HEK293 (cell line): ENCODE data around the gene HES1.

Experiments
- CTCF ChIA-PET: fragments of 350-600 bp; formaldehyde crosslinking; extraction: SDS; loops from one replicate; lab custom pipeline; 2021; ENCODE audit warnings: antibody characterized with exemption; lab: Yijun Ruan, JAX
- POLR2A ChIA-PET: fragments of 300-600 bp; formaldehyde crosslinking; extraction: SDS; loops from one replicate; lab custom pipeline; 2020; ENCODE audit warnings: antibody characterized with exemption, inconsistent platforms; lab: Yijun Ruan, JAX
- H3K27ac ChIP-seq: fragments of 200-500 bp; sonication (Bioruptor generic); 2 replicates; pipeline ENCODE4 v1.5.1; 2014; ENCODE audit warnings: low read depth, low read length, control low read depth, inconsistent platforms; ENCODE audit errors: extremely low read depth
- H3K36me3 ChIP-seq, 2 experiments: fragments of 200-500 bp in 1 of 2; sonication (Bioruptor generic) in 1 of 2; 1 replicate in 1 of 2; 2 replicates in 1 of 2; pipeline ENCODE4 v1.5.1; 2014 to 2017; ENCODE audit warnings: inconsistent platforms in 2 of 2, low read length in 2 of 2; ENCODE audit not compliant: control insufficient read depth in 2 of 2, insufficient read depth in 1 of 2
- H3K4me1 ChIP-seq: fragments of 200-500 bp; sonication (Bioruptor generic); 2 replicates; pipeline ENCODE4 v1.5.1; 2014; ENCODE audit warnings: mild to moderate bottlenecking, low read length, inconsistent platforms; ENCODE audit not compliant: control insufficient read depth, insufficient read depth
- H3K4me3 ChIP-seq: 2 replicates; pipeline ENCODE4 v1.5.1; 2011; ENCODE audit warnings: low read depth, mild to moderate bottlenecking, control low read depth, low read length, moderate library complexity
- H3K9me3 ChIP-seq: fragments of 200-500 bp; sonication (Bioruptor generic); 2 replicates; pipeline ENCODE4 v1.5.1; 2014; ENCODE audit warnings: low read depth, low read length, inconsistent platforms; ENCODE audit not compliant: control insufficient read depth, insufficient read depth
- CTCF ChIP-seq: fragments of 450-650 bp; formaldehyde crosslinking; IDR thresholded peaks from 2 replicates; pipeline ENCODE4 v1.5.1; 2016; ENCODE audit warnings: missing biosample characterization, missing genetic modification characterization
- ELK4 ChIP-seq: IDR thresholded peaks from 2 replicates; pipeline ENCODE4 v1.6.1; 2011; ENCODE audit warnings: mild to moderate bottlenecking, low read depth, low read length, borderline replicate concordance
- KLF17 ChIP-seq: fragments of 450-650 bp; formaldehyde crosslinking; IDR thresholded peaks from 2 replicates; pipeline ENCODE4 v1.5.1; 2016; ENCODE audit warnings: missing biosample characterization, missing genetic modification characterization
- MEIS1 ChIP-seq: sonication (generic); formaldehyde crosslinking; IDR thresholded peaks from 2 replicates; pipeline ENCODE4 v1.8.1; 2022; ENCODE audit warnings: missing genetic modification reagents, mild to moderate bottlenecking, borderline replicate concordance
- OSR2 ChIP-seq: fragments of 450-650 bp; formaldehyde crosslinking; IDR thresholded peaks from 2 replicates; pipeline ENCODE4 v1.5.1; 2016; ENCODE audit warnings: missing biosample characterization, missing genetic modification characterization
- PATZ1 ChIP-seq: fragments of 450-650 bp; formaldehyde crosslinking; IDR thresholded peaks from 2 replicates; pipeline ENCODE4 v1.5.1; 2016; ENCODE audit warnings: missing biosample characterization, missing genetic modification characterization
- SCRT2 ChIP-seq: fragments of 450-650 bp; formaldehyde crosslinking; IDR thresholded peaks from 2 replicates; pipeline ENCODE4 v1.5.1; 2016; ENCODE audit warnings: missing biosample characterization, missing genetic modification characterization
- SETDB1 ChIP-seq: IDR thresholded peaks from one replicate; pipeline ENCODE4 v1.6.1; 2017; ENCODE audit warnings: mild to moderate bottlenecking, low read length, moderate library complexity, mixed read lengths; ENCODE audit not compliant: insufficient read length
- SP2 ChIP-seq: fragments of 450-650 bp; formaldehyde crosslinking; IDR thresholded peaks from 2 replicates; pipeline ENCODE4 v1.5.1; 2016; ENCODE audit warnings: missing biosample characterization, missing genetic modification characterization
- ZBTB20 ChIP-seq: fragments of 450-650 bp; formaldehyde crosslinking; IDR thresholded peaks from 2 replicates; pipeline ENCODE4 v1.5.1; 2016; ENCODE audit warnings: missing biosample characterization, missing genetic modification characterization
- ZBTB6 ChIP-seq: fragments of 450-650 bp; formaldehyde crosslinking; IDR thresholded peaks from 2 replicates; pipeline ENCODE4 v1.5.1; 2017; ENCODE audit warnings: missing biosample characterization, missing genetic modification characterization
- ZIC2 ChIP-seq: fragments of 450-650 bp; formaldehyde crosslinking; IDR thresholded peaks from 2 replicates; pipeline ENCODE4 v1.5.1; 2016; ENCODE audit warnings: missing biosample characterization, missing genetic modification characterization
- ZNF266 ChIP-seq: fragments of 450-650 bp; formaldehyde crosslinking; IDR thresholded peaks from 2 replicates; pipeline ENCODE4 v1.5.1; 2016; ENCODE audit warnings: missing biosample characterization, missing genetic modification characterization, low read depth
- ZNF501 ChIP-seq: fragments of 450-650 bp; formaldehyde crosslinking; IDR thresholded peaks from 2 replicates; pipeline ENCODE4 v1.5.1; 2016; ENCODE audit warnings: missing biosample characterization, missing genetic modification characterization
- ZNF621 ChIP-seq: fragments of 450-650 bp; formaldehyde crosslinking; IDR thresholded peaks from 2 replicates; pipeline ENCODE4 v1.5.1; 2017; ENCODE audit warnings: missing biosample characterization, missing genetic modification characterization
- ZNF692 ChIP-seq: fragments of 450-650 bp; formaldehyde crosslinking; IDR thresholded peaks from 2 replicates; pipeline ENCODE4 v1.5.1; 2016; ENCODE audit warnings: missing biosample characterization, missing genetic modification characterization
- ZSCAN30 ChIP-seq: fragments of 450-650 bp; IDR thresholded peaks from 2 replicates; pipeline ENCODE4 v1.5.1; 2018; ENCODE audit warnings: missing biosample characterization, mild to moderate bottlenecking, missing genetic modification characterization, moderate library complexity
- TF ChIP-seq, protein P1 (sequence below): fragments of 450-650 bp; formaldehyde crosslinking; IDR thresholded peaks from 2 replicates; pipeline ENCODE4 v1.5.0; 2017; ENCODE audit warnings: missing biosample characterization, missing genetic modification characterization, borderline replicate concordance

The HES1 gene

DNA sequence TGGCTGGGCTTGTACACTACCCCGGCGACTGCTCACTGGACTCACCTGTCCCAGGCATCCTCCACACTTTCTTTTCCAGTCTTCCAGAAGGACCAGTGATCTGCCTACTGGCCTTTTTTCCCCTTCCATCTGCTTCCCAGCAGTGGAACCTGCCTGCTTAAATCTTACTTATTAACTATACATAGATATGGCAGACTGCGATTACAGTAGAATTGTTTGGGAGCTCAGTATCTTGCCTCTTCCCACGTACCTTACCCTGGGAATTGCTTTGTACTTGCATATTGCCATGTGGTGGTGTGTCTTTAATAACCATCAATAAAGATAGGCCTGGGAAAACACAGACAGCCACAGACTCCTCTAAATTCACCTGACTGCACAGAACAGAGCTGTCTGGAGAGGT lies 11.8 kb upstream of the HES1 start:
- POLR2A ChIA-PET = interaction anchor here (1.0 kb wide), 1 partner anchor 13 kb away, joined by 4 read pairs; no protein-coding TSS in a partner anchor
- Histone ChIP-seq H3K4me3 (no peak overlapping the region), H3K9me3 (no peaks in the 10 kb centered on the region), H3K4me1 (peaks cover 4% of the 10 kb centered on the region), H3K36me3 (no peaks in the 10 kb centered on the region), H3K27ac (no peak overlapping the region)
- TF ChIP-seq PATZ1 (tag by site-specific recombination) = no peak
- 0 out of 2 replicates have a peak, but pooled peaks have one; percentile 2 for TF ChIP-seq SCRT2 (tag by site-specific recombination)
- CTCF ChIA-PET = no interaction called here

GRCh38 chr3:194125442-194125841 lies 10.5 kb upstream of the HES1 start:
- ChIA-PET CTCF (interaction anchor here (0.6 kb wide), 1 partner anchor 864 kb away, joined by 3 read pairs; no protein-coding TSS in a partner anchor), POLR2A (no interaction called here)

GRCh38 chr3:194126790-194127189 lies 9.2 kb upstream of the HES1 start:
- TF ChIP-seq ZNF266 (tag by site-specific recombination) (no peak), KLF17 (tag by site-specific recombination) (no peak), ELK4 (no peak), CTCF (tag by site-specific recombination) (no peak), ZNF501 (tag by site-specific recombination) (no peak), ZSCAN30 (tag by site-specific recombination) (no peak), SP2 (tag by site-specific recombination) (no peak), OSR2 (tag by site-specific recombination) (no peak), SETDB1 (no peak), ZBTB20 (tag by site-specific recombination) (no peak), ZBTB6 (no peak), MEIS1 (CRISPR knock-in tag) (no peak), ZNF621 (tag by site-specific recombination) (no peak)
- TF ChIP-seq, protein P1, sequence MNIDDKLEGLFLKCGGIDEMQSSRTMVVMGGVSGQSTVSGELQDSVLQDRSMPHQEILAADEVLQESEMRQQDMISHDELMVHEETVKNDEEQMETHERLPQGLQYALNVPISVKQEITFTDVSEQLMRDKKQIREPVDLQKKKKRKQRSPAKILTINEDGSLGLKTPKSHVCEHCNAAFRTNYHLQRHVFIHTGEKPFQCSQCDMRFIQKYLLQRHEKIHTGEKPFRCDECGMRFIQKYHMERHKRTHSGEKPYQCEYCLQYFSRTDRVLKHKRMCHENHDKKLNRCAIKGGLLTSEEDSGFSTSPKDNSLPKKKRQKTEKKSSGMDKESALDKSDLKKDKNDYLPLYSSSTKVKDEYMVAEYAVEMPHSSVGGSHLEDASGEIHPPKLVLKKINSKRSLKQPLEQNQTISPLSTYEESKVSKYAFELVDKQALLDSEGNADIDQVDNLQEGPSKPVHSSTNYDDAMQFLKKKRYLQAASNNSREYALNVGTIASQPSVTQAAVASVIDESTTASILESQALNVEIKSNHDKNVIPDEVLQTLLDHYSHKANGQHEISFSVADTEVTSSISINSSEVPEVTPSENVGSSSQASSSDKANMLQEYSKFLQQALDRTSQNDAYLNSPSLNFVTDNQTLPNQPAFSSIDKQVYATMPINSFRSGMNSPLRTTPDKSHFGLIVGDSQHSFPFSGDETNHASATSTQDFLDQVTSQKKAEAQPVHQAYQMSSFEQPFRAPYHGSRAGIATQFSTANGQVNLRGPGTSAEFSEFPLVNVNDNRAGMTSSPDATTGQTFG (tag by site-specific recombination) = no peak
- H3K9me3 ChIP-seq = no peaks in the 10 kb centered on the region
- peaks cover 12% of the 10 kb centered on the region for H3K4me1 ChIP-seq
- no peak overlapping the region for H3K27ac ChIP-seq
- POLR2A ChIA-PET = no interaction called here
- H3K36me3 ChIP-seq = no peaks in the 10 kb centered on the region
- H3K4me3 ChIP-seq = no peak overlapping the region
- CTCF ChIA-PET = no interaction called here

More at GRCh38 chr3:194125442-194125841, 10.5 kb upstream of the HES1 start:
- H3K27ac ChIP-seq = no peak overlapping the region
- TF ChIP-seq ZNF692 (tag by site-specific recombination) (no peak), ZIC2 (tag by site-specific recombination) (peak; percentile 93)
- TF ChIP-seq, all 188 proteins: peak for 1
- Histone ChIP-seq H3K9me3 (no peaks in the 10 kb centered on the region), H3K4me1 (peaks cover 9% of the 10 kb centered on the region), H3K4me3 (no peak overlapping the region), H3K36me3 (no peaks in the 10 kb centered on the region)
